ENCODE measurements around the gene PPHLN1.

DNA sequence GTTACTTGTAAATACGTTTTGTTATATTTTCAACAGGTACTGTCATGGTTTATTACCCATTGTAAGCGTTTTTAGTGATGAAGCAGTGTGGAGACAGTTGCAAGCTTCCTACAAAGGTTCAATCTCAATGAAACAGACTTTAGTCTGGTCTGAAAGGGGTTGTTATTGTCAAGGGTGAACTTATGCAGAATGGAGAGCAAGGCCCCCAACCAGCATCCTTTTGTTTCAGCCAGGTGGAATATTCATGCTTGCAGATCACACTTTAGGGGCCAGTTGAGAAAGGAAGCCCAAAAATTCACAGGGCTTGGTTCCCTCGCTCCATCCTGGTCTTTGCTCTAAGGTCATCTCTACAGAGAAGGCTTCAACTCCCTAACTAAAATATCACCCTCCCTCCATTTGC is 159.9 kb downstream of the PPHLN1 start:
- TF ChIP-seq GLIS3 (CRISPR knock-in tag; IDR thresholded peaks at IDR 0.05), result no peak
- TF ChIP-seq CSDC2 (CRISPR knock-in tag; IDR thresholded peaks at IDR 0.05), result no peak
- TF ChIP-seq OSR1 (CRISPR knock-in tag; IDR thresholded peaks at IDR 0.05), result no peak
- TF ChIP-seq ARNTL (CRISPR knock-in tag; IDR thresholded peaks at IDR 0.05; ENCODE audit: borderline replicate concordance, low read depth), result no peak
- TF ChIP-seq ZNF565 (CRISPR knock-in tag; conservative IDR thresholded peaks at IDR 0.05; ENCODE audit: low read depth), result no peak
- TF ChIP-seq, protein P1, sequence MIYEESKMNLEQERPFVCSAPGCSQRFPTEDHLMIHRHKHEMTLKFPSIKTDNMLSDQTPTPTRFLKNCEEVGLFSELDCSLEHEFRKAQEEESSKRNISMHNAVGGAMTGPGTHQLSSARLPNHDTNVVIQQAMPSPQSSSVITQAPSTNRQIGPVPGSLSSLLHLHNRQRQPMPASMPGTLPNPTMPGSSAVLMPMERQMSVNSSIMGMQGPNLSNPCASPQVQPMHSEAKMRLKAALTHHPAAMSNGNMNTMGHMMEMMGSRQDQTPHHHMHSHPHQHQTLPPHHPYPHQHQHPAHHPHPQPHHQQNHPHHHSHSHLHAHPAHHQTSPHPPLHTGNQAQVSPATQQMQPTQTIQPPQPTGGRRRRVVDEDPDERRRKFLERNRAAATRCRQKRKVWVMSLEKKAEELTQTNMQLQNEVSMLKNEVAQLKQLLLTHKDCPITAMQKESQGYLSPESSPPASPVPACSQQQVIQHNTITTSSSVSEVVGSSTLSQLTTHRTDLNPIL (CRISPR knock-in tag; IDR thresholded peaks at IDR 0.05; ENCODE audit: low read depth), result no peak
- no peak for TF ChIP-seq ZNF70 (CRISPR knock-in tag; IDR thresholded peaks at IDR 0.05)

Measured in SK-N-SH treated with all-trans-retinoic acid at 6 μM for 48 hours (cell line).